CD4-positive, alpha-beta T cell treated with Interleukin-4 for 4 hours (primary cell): ENCODE measurements around the gene CTNNBL1.
"Not testable (repeated sequence)": the region's sequence is repeated elsewhere in the genome, so short reads cannot be mapped to it uniquely, and the experiment has no call there.

Experiments used
- DNase-seq: peaks from one replicate; pipeline ENCODE4 v3.0.0-alpha.2; 2020

The CTNNBL1 gene

GRCh38 chr20:37833221-37833896 lies 139.5 kb downstream of the CTNNBL1 start:
- DNase-seq, result no peak

GRCh38 chr20:37836926-37837325 lies 143.1 kb downstream of the CTNNBL1 start:
- no peak for DNase-seq

- DNase-seq, result no peak
Observed at GRCh38 chr20:37837924-37838323, 144.1 kb downstream of the CTNNBL1 start.

GRCh38 chr20:37838769-37839431 lies 145.1 kb downstream of the CTNNBL1 start:
- no peak for DNase-seq

GRCh38 chr20:37839432-37839827 lies 145.6 kb downstream of the CTNNBL1 start:
- no peak for DNase-seq

- no peak for DNase-seq
Observed at GRCh38 chr20:37839955-37840354, 146.1 kb downstream of the CTNNBL1 start.

GRCh38 chr20:37841389-37841788 lies 147.6 kb downstream of the CTNNBL1 start:
- no peak for DNase-seq

- DNase-seq, result no peak
Observed at GRCh38 chr20:37841971-37842370, 148.1 kb downstream of the CTNNBL1 start.

- DNase-seq, result no peak
Observed at GRCh38 chr20:37845241-37845681, 151.4 kb downstream of the CTNNBL1 start.

GRCh38 chr20:37845878-37846277 lies 152.0 kb downstream of the CTNNBL1 start:
- no peak for DNase-seq

GRCh38 chr20:37846573-37846972 lies 152.7 kb downstream of the CTNNBL1 start:
- DNase-seq, result no peak

- no peak for DNase-seq
Observed at GRCh38 chr20:37848706-37849105, 154.9 kb downstream of the CTNNBL1 start.

- DNase-seq, result no peak
Observed at GRCh38 chr20:37849156-37849555, 155.3 kb downstream of the CTNNBL1 start.

GRCh38 chr20:37849566-37849965 lies 155.7 kb downstream of the CTNNBL1 start:
- no peak for DNase-seq

- DNase-seq, result no peak
Observed at GRCh38 chr20:37850036-37850592, 156.3 kb downstream of the CTNNBL1 start.

GRCh38 chr20:37850724-37851355 lies 157.0 kb downstream of the CTNNBL1 start:
- no peak for DNase-seq

GRCh38 chr20:37852666-37853065 lies 158.8 kb downstream of the CTNNBL1 start:
- no peak for DNase-seq

GRCh38 chr20:37853823-37854375 lies 160.1 kb downstream of the CTNNBL1 start:
- no peak for DNase-seq

- not testable (repeated sequence) for DNase-seq
Observed at GRCh38 chr20:37856034-37856433, 162.2 kb downstream of the CTNNBL1 start.

GRCh38 chr20:37856932-37857660 lies 163.3 kb downstream of the CTNNBL1 start:
- DNase-seq, result no peak

GRCh38 chr20:37859406-37860171 lies 165.8 kb downstream of the CTNNBL1 start:
- DNase-seq, result no peak

- no peak for DNase-seq
Observed at GRCh38 chr20:37863289-37863688, 169.5 kb downstream of the CTNNBL1 start.
